HFF-Myc (cell line): Measurements from ENCODE around the gene KRT33B.

Experiments used
- DNase-seq: peaks from one replicate; pipeline ENCODE4 v3.0.0-alpha.2; 2011; ENCODE audit warnings: low read depth; ENCODE audit errors: extremely low read depth
- H3K4me3 ChIP-seq: replicated peaks from 2 replicates; pipeline ENCODE4 v1.5.1; 2011; ENCODE audit warnings: low read depth, mild to moderate bottlenecking, control low read depth, low read length
- TF ChIP-seq, protein P1 (sequence below): IDR thresholded peaks from 2 replicates; pipeline ENCODE4 v1.5.1; 2012; ENCODE audit warnings: mild to moderate bottlenecking, low read depth, low read length, control low read depth; ENCODE audit errors: missing control alignments

The KRT33B gene

DNA sequence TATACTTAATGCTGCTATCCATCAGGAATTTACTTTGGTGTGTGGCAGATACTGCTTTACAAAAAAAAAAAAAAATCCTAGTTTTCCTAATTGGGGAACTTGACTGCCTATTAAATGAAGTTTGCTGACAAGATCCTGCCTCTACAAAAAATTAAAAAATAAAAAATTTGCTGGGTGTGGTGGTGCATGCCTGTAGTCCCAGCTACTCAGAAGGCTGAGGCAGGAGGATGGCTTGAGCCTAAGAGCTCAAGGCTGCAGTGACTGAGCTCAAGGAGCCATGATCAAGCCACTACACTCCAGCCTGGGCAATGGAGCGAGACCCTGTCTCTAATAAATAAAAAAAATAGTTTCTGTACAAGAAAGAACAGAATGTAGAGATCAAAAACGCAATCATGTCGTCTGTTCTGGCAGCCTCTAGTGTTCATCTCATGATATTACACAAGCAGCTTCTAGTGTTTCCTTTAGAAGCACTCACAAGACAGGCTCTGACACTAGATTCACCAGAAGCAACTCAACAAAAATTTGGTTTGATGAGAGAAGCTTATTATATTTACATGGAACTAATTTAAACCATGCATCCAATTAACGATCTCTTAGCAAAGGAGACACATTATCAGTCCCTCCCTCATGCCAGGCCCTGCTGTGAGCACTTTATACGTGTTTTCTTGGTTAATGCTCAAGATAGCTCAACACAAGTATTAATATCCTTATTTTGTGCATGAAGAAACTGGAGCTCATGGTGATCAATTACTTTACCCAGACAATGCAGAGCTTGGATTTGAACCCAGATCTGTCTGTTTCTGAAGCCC, 47.3 kb downstream of the KRT33B start:
- TF ChIP-seq, protein P1, sequence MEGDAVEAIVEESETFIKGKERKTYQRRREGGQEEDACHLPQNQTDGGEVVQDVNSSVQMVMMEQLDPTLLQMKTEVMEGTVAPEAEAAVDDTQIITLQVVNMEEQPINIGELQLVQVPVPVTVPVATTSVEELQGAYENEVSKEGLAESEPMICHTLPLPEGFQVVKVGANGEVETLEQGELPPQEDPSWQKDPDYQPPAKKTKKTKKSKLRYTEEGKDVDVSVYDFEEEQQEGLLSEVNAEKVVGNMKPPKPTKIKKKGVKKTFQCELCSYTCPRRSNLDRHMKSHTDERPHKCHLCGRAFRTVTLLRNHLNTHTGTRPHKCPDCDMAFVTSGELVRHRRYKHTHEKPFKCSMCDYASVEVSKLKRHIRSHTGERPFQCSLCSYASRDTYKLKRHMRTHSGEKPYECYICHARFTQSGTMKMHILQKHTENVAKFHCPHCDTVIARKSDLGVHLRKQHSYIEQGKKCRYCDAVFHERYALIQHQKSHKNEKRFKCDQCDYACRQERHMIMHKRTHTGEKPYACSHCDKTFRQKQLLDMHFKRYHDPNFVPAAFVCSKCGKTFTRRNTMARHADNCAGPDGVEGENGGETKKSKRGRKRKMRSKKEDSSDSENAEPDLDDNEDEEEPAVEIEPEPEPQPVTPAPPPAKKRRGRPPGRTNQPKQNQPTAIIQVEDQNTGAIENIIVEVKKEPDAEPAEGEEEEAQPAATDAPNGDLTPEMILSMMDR, result peak; percentile 80
- H3K4me3 ChIP-seq, result no peak overlapping the region
- peak; percentile 63 for DNase-seq

- TF ChIP-seq, protein P1, result no peak
- DNase-seq, result no peak
- no peak overlapping the region for H3K4me3 ChIP-seq
Measured at GRCh38 chr17:41318231-41318630, 51.4 kb downstream of the KRT33B start.

DNA sequence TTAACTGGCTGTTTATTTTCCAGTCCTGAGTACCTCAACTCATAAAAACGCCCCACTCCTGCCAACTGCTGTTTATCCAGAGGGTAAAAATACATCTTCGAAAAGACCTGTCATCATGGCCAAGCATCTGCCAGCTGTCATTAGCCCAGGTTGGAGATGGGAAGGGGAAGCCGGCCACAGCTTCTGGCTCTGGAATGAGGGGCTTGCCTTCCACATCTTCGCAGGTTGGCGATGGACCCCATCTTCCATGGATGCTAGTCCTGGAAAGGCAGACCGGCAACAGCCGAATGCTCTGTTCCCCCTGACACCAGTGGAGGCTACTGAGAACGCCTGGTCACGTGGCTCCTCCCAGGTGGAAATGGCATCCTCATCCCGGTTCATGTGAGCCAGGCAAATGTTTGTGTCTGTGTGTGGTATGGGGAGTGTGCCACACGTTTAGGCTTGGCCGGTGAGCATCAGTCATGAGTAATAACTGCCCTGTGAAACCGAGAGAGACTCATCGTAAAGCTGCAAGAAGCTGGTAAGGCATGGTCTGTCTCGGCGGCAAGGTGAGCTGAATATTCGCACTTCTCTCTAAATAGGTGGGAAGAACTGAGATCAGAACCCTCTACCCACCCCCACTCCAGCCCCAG, 53.7 kb downstream of the KRT33B start:
- no peak overlapping the region for H3K4me3 ChIP-seq
- DNase-seq, result no peak

DNA sequence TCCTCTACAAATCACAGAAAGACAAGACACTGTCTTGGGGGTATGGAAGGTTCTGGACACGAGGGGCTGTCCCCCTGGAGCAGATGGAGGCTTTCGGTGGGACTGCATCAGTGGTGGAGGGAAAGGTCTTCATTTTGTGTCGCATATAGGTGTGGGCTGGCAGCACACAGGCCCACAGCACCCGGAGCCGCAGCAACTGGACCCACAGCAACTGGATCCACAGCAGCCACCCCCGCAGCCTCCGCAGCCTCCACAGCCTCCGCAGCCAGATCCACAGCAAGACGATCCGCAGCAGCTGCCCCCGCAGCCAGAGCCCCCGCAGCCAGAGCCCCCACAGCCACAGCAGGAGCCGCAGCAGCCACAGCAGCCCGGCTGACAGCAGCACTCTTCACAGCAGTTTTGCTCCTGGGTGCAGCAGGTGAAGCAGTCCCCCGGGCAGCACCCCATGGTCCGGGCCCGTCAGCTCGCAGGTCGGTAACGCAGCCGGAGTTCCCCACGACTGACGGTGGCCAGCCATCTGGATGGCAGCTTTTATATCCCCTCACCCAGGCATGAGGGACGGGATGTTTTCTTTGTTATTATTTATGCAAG, 54.3 kb downstream of the KRT33B start, which contains the start of gene KRTAP17-1:
Gene KRTAP17-1, minus strand, starts transcription at position 507 of the 591 bp plus-strand sequence. Its CDS starts 60 bp downstream, at position 447.
- TF ChIP-seq, protein P1, result no peak
- no peak for DNase-seq
- H3K4me3 ChIP-seq, result no peak within 1 kb of the TSS

More for the DNA sequence above, 53.7 kb downstream of the KRT33B start:
- TF ChIP-seq, protein P1, result no peak
